Keratinocyte (primary cell): Measurements from ENCODE around the gene VPS13D. TPM values are rescaled to one million over a fixed set of nuclear protein-coding genes. Genes with fewer than 3 reads are reported as not detected.

ENCODE experiments used
- DNase-seq: peaks from one replicate; pipeline ENCODE4 v3.0.0-alpha.2; 2011; ENCODE audit warnings: low read depth, missing footprints, low spot score
- FAIRE-seq: peaks from 2 replicates; lab custom pipeline; 2011; peaks lifted over from hg19 to GRCh38; lab: Jason Lieb, UNC
- H2AFZ ChIP-seq: 2 replicates; pipeline ENCODE4 v1.6.0; 2012; ENCODE audit warnings: low read length, control low read depth, inconsistent platforms; ENCODE audit not compliant: control insufficient read depth
- H3K27ac ChIP-seq: 2 replicates; pipeline ENCODE4 v1.5.1; 2011; ENCODE audit warnings: low read length; ENCODE audit not compliant: control insufficient read depth, insufficient read depth
- H3K27me3 ChIP-seq: 3 replicates; pipeline ENCODE4 v1.6.0; 2011; ENCODE audit warnings: low read length; ENCODE audit not compliant: control insufficient read depth, insufficient read depth; ENCODE audit errors: extremely low read depth
- H3K36me3 ChIP-seq, 2 experiments: 2 replicates in 1 of 2; 3 replicates in 1 of 2; pipeline ENCODE4 v1.5.1; 2011; ENCODE audit warnings: low read length in 2 of 2, mild to moderate bottlenecking in 1 of 2; ENCODE audit not compliant: control insufficient read depth in 2 of 2, insufficient read depth in 2 of 2; ENCODE audit errors: extremely low read depth in 1 of 2
- H3K4me1 ChIP-seq: 3 replicates; pipeline ENCODE4 v1.5.1; 2011; ENCODE audit warnings: low read length; ENCODE audit not compliant: control insufficient read depth, insufficient read depth; ENCODE audit errors: extremely low read depth
- H3K4me2 ChIP-seq: 3 replicates; pipeline ENCODE4 v1.6.0; 2011; ENCODE audit warnings: low read depth, low read length; ENCODE audit not compliant: control insufficient read depth, insufficient read depth; ENCODE audit errors: extremely low read depth
- H3K4me3 ChIP-seq, 3 experiments: fragments of 200-600 bp in 1 of 3; sonication (generic) in 1 of 3; 2 replicates in 2 of 3; 3 replicates in 1 of 3; pipeline ENCODE4 v1.5.1; 2011 to 2016; ENCODE audit warnings: low read length in 3 of 3, mild to moderate bottlenecking in 3 of 3, control low read depth in 2 of 3, inconsistent platforms in 1 of 3, low read depth in 1 of 3, mixed read lengths in 1 of 3, mixed run types in 1 of 3, moderate library complexity in 1 of 3; ENCODE audit not compliant: control insufficient read depth in 2 of 3, insufficient read depth in 2 of 3; ENCODE audit errors: extremely low read depth in 1 of 3
- H3K79me2 ChIP-seq: 2 replicates; pipeline ENCODE4 v1.6.0; 2012; ENCODE audit warnings: low read length; ENCODE audit not compliant: control insufficient read depth, insufficient read depth
- H3K9ac ChIP-seq: 3 replicates; pipeline ENCODE4 v1.6.0; 2011; ENCODE audit warnings: low read length; ENCODE audit not compliant: control insufficient read depth, insufficient read depth; ENCODE audit errors: extremely low read depth
- H3K9me1 ChIP-seq: 3 replicates; pipeline ENCODE4 v1.6.0; 2011; ENCODE audit warnings: low read length; ENCODE audit not compliant: control insufficient read depth, insufficient read depth; ENCODE audit errors: extremely low read depth
- H3K9me3 ChIP-seq: 2 replicates; pipeline ENCODE4 v1.5.1; 2012; ENCODE audit warnings: low read depth, low read length; ENCODE audit not compliant: control insufficient read depth
- H4K20me1 ChIP-seq: 3 replicates; pipeline ENCODE4 v1.6.0; 2011; ENCODE audit warnings: low read length; ENCODE audit not compliant: control insufficient read depth, insufficient read depth; ENCODE audit errors: extremely low read depth
- CTCF ChIP-seq, 3 experiments: IDR thresholded peaks in 1 of 3; conservative IDR thresholded peaks in 1 of 3; optimal IDR thresholded peaks in 1 of 3; 2 replicates in 2 of 3; 3 replicates in 1 of 3; pipeline versions ENCODE3 to v1.5.1; 2011; ENCODE audit warnings: low read length in 3 of 3, mild to moderate bottlenecking in 3 of 3, moderate library complexity in 2 of 3, control low read depth in 1 of 3, inconsistent platforms in 1 of 3; ENCODE audit not compliant: insufficient read depth in 2 of 3; ENCODE audit errors: extremely low read depth in 1 of 3
- EZH2 ChIP-seq: IDR thresholded peaks from one replicate; pipeline ENCODE4 v1.6.1; 2012; ENCODE audit warnings: inconsistent platforms, mild to moderate bottlenecking, low read length, moderate library complexity
- dilution Hi-C: fragments of 300-500 bp; cut with MboI; formaldehyde crosslinking; loops from one replicate; pipeline ENCODE4 v1.7.0; 2020; ENCODE audit warnings: low sequenced_read_pairs; ENCODE audit not compliant: extremely low pct_ligation_motif_present
- polyA plus RNA-seq, 5 experiments: library from polyadenylated mRNA; depleted of rRNA in 3 of 5; stranded (reverse) in 3 of 5; stranded (forward) in 1 of 5; unstranded in 1 of 5; fragments of >200 nt; gene quantifications; 1 replicate in 1 of 5; 2 replicates in 3 of 5; 3 replicates in 1 of 5; pipeline versions ENCODE4 v1.2.1 to v1.2.3, GENCODE V29; 2011 to 2012; ENCODE audit warnings: missing spikeins in 2 of 5, low read depth in 1 of 5, low replicate concordance in 1 of 5

The VPS13D gene
- polyA plus RNA-seq, 1 donor (not counting 4 experiments of a cell fraction or from before 2014, with no cell fraction given) = 19.0 TPM

- H3K36me3 ChIP-seq = peaks cover 0 to 16% of the 10 kb centered on the region in 2 experiments
- no peaks in the 10 kb centered on the region for H3K9me3 ChIP-seq
- no peaks in the 10 kb centered on the region for H3K79me2 ChIP-seq
- DNase-seq (no peak), FAIRE-seq (no peak)
- no peak overlapping the region for H3K4me3 ChIP-seq
- H3K9ac ChIP-seq = no peak overlapping the region
- no peaks in the 10 kb centered on the region for H3K27me3 ChIP-seq
- TF ChIP-seq EZH2 (no peak), CTCF (optimal IDR thresholded peaks at IDR 0.05 in 1 of 3, IDR thresholded peaks at IDR 0.05 in 1 of 3, conservative IDR thresholded peaks at IDR 0.05 in 1 of 3; ENCODE audit: extremely low read depth in 1 of 3, insufficient read depth in 2 of 3, low read length in 3 of 3) (no peak)
- dilution Hi-C loops = no loop called here
- H2AFZ ChIP-seq = no peak overlapping the region
- H3K27ac ChIP-seq = no peak overlapping the region
- no peaks in the 10 kb centered on the region for H3K4me1 ChIP-seq
- no peak overlapping the region for H3K4me2 ChIP-seq
- H4K20me1 ChIP-seq = no peaks in the 10 kb centered on the region
- no peaks in the 10 kb centered on the region for H3K9me1 ChIP-seq
Observed at GRCh38 chr1:12464598-12465056, 234.8 kb downstream of the VPS13D start.

- H3K9ac ChIP-seq = no peak overlapping the region
- no peaks in the 10 kb centered on the region for H3K4me1 ChIP-seq
Observed at GRCh38 chr1:12465126-12465525, 235.3 kb downstream of the VPS13D start.

More at GRCh38 chr1:12465126-12465525, 235.3 kb downstream of the VPS13D start:
- Histone ChIP-seq H3K4me2 (no peak overlapping the region), H3K27me3 (no peaks in the 10 kb centered on the region), H3K4me3 (no peak overlapping the region), H2AFZ (no peak overlapping the region), H3K36me3 (peaks cover 0 to 16% of the 10 kb centered on the region in 2 experiments), H3K27ac (no peak overlapping the region), H3K79me2 (no peaks in the 10 kb centered on the region), H3K9me1 (no peaks in the 10 kb centered on the region), H3K9me3 (no peaks in the 10 kb centered on the region), H4K20me1 (no peaks in the 10 kb centered on the region)
- dilution Hi-C loops = no loop called here
- FAIRE-seq = no peak
- TF ChIP-seq CTCF (optimal IDR thresholded peaks at IDR 0.05 in 1 of 3, IDR thresholded peaks at IDR 0.05 in 1 of 3, conservative IDR thresholded peaks at IDR 0.05 in 1 of 3; ENCODE audit: extremely low read depth in 1 of 3, insufficient read depth in 2 of 3, low read length in 3 of 3) (no peak), EZH2 (no peak)
- no peak for DNase-seq
